ENCODE measurements around the gene ROBO2.
A peak's percentile ranks its signal among the peaks of the same experiment; 100 is the strongest.

ROBO2 gene

DNA sequence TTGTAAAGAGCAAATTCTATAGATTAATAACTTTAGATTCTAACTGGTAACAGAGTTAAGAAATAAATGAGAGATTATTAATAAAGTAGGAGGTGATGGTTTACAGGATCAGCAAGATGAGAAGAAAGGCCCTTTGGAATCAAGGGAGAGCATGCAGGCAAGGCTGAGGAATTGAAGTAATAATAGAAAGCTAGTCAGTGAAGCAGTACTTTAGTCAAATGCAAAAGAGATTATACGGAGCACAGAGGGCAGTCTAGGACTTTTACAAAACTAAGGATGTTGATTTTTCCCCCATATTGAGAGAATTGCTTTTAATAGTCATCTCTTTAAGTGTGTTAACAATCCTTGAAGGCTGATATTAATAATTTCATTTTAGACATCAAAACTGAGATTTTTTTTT, 146.4 kb downstream of the ROBO2 start:
- DNase-seq (ENCODE audit: low read depth), result no peak
- no peak overlapping the region for H3K4me3 ChIP-seq (ENCODE audit: low read length)
- TF ChIP-seq, protein P1, sequence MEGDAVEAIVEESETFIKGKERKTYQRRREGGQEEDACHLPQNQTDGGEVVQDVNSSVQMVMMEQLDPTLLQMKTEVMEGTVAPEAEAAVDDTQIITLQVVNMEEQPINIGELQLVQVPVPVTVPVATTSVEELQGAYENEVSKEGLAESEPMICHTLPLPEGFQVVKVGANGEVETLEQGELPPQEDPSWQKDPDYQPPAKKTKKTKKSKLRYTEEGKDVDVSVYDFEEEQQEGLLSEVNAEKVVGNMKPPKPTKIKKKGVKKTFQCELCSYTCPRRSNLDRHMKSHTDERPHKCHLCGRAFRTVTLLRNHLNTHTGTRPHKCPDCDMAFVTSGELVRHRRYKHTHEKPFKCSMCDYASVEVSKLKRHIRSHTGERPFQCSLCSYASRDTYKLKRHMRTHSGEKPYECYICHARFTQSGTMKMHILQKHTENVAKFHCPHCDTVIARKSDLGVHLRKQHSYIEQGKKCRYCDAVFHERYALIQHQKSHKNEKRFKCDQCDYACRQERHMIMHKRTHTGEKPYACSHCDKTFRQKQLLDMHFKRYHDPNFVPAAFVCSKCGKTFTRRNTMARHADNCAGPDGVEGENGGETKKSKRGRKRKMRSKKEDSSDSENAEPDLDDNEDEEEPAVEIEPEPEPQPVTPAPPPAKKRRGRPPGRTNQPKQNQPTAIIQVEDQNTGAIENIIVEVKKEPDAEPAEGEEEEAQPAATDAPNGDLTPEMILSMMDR (conservative IDR thresholded peaks at IDR 0.05; ENCODE audit: low read length), result no peak

DNA sequence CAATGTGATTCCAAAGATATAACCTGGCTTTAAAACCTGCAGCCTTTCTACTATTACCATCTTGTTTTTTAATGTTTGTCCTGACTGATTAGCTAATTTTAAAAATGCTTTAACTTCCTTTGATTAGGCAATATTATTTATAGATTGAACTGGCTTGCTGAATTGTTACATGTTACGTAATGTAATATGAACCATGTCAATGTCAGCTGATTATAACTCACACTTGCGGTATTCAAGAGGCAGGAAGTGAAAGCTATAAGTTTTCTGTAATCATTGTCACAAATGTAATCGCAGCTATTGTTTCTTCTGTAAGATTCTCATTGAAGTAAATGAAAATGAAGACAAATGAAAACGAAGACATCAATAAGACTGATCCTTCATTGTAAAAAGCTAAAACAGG, 146.8 kb downstream of the ROBO2 start:
- DNase-seq (ENCODE audit: low read depth), result peak; percentile 6
- H3K4me3 ChIP-seq (ENCODE audit: low read length), result no peak overlapping the region
- TF ChIP-seq, protein P1 (conservative IDR thresholded peaks at IDR 0.05; ENCODE audit: low read length), result no peak

DNA sequence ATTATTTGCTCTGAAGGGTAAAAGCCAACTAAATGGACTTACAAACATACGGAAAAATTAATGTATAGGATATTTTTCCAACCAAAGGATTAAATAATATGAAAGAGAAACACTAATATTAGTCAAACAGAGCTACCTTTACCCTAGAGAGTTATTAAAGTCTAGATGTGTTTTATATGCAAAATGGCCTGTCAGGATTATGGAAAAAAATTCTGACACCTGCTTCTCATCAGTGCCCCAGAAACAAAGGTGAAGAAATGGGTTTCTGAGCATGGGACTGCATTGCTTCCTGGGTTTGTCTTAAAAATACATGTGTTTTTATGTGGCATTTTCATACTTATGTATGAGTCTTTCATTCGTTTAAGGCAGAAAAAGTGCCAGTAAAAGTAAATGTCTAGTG, 148.3 kb downstream of the ROBO2 start:
- TF ChIP-seq, protein P1 (conservative IDR thresholded peaks at IDR 0.05; ENCODE audit: low read length), result no peak
- no peak overlapping the region for H3K4me3 ChIP-seq (ENCODE audit: low read length)

DNA sequence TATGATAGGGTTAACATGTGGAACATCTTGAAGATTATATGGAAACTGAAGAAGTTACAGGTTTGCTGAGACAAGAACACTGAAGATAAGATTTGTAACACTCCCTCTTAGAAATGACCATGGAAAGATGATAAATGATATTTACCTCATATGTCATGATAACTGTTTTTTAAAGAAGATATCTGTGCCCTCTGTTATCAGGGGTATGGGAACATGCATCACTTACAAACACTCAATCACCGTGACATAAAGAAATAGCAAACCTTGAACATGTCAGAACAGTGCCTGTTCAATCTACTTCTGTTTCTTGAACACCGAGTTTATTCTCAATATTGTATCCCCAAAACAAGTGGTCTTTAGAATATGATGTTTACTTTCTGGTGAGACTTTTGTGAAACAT, 149.4 kb downstream of the ROBO2 start:
- TF ChIP-seq, protein P1 (conservative IDR thresholded peaks at IDR 0.05; ENCODE audit: low read length), result no peak
- DNase-seq (ENCODE audit: low read depth), result no peak
- no peak overlapping the region for H3K4me3 ChIP-seq (ENCODE audit: low read length)

More for the DNA sequence above, 148.3 kb downstream of the ROBO2 start:
- no peak for DNase-seq (ENCODE audit: low read depth)

DNA sequence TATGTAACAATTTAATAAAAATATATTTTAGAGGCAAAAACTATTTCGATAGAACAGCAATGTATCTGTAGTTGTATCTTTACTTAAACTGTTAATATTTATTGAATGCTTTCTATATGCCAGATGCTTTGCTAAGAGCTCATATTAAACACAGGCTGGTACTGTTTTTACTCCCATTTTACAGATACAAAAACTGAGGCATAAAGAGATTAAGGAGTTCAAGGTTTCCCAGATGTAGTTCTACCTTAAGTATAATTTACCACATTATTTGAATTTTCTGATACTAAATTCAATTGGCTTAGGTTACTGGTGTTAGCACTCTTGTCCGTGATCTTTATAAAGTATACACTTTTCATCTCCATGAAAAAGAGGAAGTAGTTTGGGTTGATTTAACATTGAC, 149.8 kb downstream of the ROBO2 start:
- H3K4me3 ChIP-seq (ENCODE audit: low read length), result no peak overlapping the region
- TF ChIP-seq, protein P1 (conservative IDR thresholded peaks at IDR 0.05; ENCODE audit: low read length), result no peak
- DNase-seq (ENCODE audit: low read depth), result no peak

DNA sequence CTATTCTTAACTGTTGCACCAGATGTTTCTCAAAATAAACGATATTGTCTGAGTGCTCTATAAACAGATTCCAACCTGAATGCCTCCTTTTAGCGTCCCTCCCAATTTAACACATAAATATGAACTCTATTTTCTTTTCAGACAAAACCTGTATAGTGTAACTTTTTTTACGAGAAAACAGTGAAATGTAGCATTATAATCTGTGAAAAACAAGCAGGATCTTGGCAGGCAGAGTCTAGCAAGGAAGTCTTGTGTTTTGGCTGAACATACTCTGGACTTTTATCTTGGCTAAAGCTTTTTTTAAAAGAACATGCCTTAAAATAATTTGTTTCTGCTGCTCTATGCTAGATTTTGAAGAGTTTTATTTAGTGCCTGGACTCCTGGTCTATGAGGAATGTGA, 150.5 kb downstream of the ROBO2 start:
- TF ChIP-seq, protein P1 (conservative IDR thresholded peaks at IDR 0.05; ENCODE audit: low read length), result no peak
- no peak overlapping the region for H3K4me3 ChIP-seq (ENCODE audit: low read length)
- DNase-seq (ENCODE audit: low read depth), result no peak

DNA sequence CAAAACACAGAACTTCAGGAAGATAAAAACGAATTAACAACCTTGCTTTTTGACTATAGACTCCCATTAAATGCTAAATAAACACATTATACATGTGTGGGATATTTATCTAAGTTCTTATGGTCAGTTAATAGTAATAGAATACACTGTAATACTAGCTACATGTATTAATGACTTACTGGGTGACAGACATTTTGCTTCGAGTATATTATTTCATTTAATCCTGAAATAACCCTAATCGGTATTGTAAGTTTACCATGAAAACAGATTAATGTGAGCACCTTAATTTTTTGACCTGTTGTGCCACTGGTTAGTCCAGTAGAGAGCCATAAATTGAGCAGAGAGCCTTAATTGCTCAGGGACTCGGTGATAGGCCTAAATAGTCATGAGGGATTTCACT, 151.1 kb downstream of the ROBO2 start:
- no peak for DNase-seq (ENCODE audit: low read depth)
- TF ChIP-seq, protein P1 (conservative IDR thresholded peaks at IDR 0.05; ENCODE audit: low read length), result no peak

More for the DNA sequence above, 151.1 kb downstream of the ROBO2 start:
- H3K4me3 ChIP-seq (ENCODE audit: low read length), result no peak overlapping the region

Measured in AG10803 (cell line).